HEK293 (cell line): ENCODE measurements around the gene PTPN5.

ENCODE experiments used
- CTCF ChIA-PET: fragments of 350-600 bp; formaldehyde crosslinking; extraction: SDS; loops from one replicate; lab custom pipeline; 2021; ENCODE audit warnings: antibody characterized with exemption; lab: Yijun Ruan, JAX
- POLR2A ChIA-PET: fragments of 300-600 bp; formaldehyde crosslinking; extraction: SDS; loops from one replicate; lab custom pipeline; 2020; ENCODE audit warnings: antibody characterized with exemption, inconsistent platforms; lab: Yijun Ruan, JAX
- H3K27ac ChIP-seq: fragments of 200-500 bp; sonication (Bioruptor generic); 2 replicates; pipeline ENCODE4 v1.5.1; 2014; ENCODE audit warnings: low read depth, low read length, control low read depth, inconsistent platforms; ENCODE audit errors: extremely low read depth
- H3K36me3 ChIP-seq, 2 experiments: fragments of 200-500 bp in 1 of 2; sonication (Bioruptor generic) in 1 of 2; 1 replicate in 1 of 2; 2 replicates in 1 of 2; pipeline ENCODE4 v1.5.1; 2014 to 2017; ENCODE audit warnings: inconsistent platforms in 2 of 2, low read length in 2 of 2; ENCODE audit not compliant: control insufficient read depth in 2 of 2, insufficient read depth in 1 of 2
- H3K4me1 ChIP-seq: fragments of 200-500 bp; sonication (Bioruptor generic); 2 replicates; pipeline ENCODE4 v1.5.1; 2014; ENCODE audit warnings: mild to moderate bottlenecking, low read length, inconsistent platforms; ENCODE audit not compliant: control insufficient read depth, insufficient read depth
- H3K4me3 ChIP-seq: 2 replicates; pipeline ENCODE4 v1.5.1; 2011; ENCODE audit warnings: low read depth, mild to moderate bottlenecking, control low read depth, low read length, moderate library complexity
- H3K9me3 ChIP-seq: fragments of 200-500 bp; sonication (Bioruptor generic); 2 replicates; pipeline ENCODE4 v1.5.1; 2014; ENCODE audit warnings: low read depth, low read length, inconsistent platforms; ENCODE audit not compliant: control insufficient read depth, insufficient read depth
- IKZF3 ChIP-seq: fragments of 450-650 bp; IDR thresholded peaks from 2 replicates; pipeline ENCODE4 v1.5.0; 2018; ENCODE audit warnings: missing biosample characterization, mild to moderate bottlenecking, missing genetic modification characterization, moderate library complexity
- MZF1 ChIP-seq: fragments of 450-650 bp; formaldehyde crosslinking; IDR thresholded peaks from 2 replicates; pipeline ENCODE4 v1.5.1; 2017; ENCODE audit warnings: missing biosample characterization, missing genetic modification characterization, borderline replicate concordance
- ZBTB1 ChIP-seq: fragments of 450-650 bp; formaldehyde crosslinking; IDR thresholded peaks from 2 replicates; pipeline ENCODE4 v1.5.1; 2016; ENCODE audit warnings: missing biosample characterization, missing genetic modification characterization
- ZBTB48 ChIP-seq: fragments of 450-650 bp; formaldehyde crosslinking; IDR thresholded peaks from 2 replicates; pipeline ENCODE4 v1.5.1; 2016; ENCODE audit warnings: missing biosample characterization, missing genetic modification characterization
- ZNF202 ChIP-seq: fragments of 450-650 bp; formaldehyde crosslinking; IDR thresholded peaks from 2 replicates; pipeline ENCODE4 v1.5.1; 2016; ENCODE audit warnings: missing biosample characterization, missing genetic modification characterization, borderline replicate concordance
- ZNF221 ChIP-seq: fragments of 450-650 bp; formaldehyde crosslinking; IDR thresholded peaks from 2 replicates; pipeline ENCODE4 v1.5.1; 2017; ENCODE audit warnings: missing biosample characterization, missing genetic modification characterization, borderline replicate concordance
- ZNF747 ChIP-seq: fragments of 450-650 bp; formaldehyde crosslinking; IDR thresholded peaks from 2 replicates; pipeline ENCODE4 v1.5.1; 2016; ENCODE audit warnings: missing biosample characterization, missing genetic modification characterization
- ZNF776 ChIP-seq: fragments of 450-650 bp; formaldehyde crosslinking; IDR thresholded peaks from 2 replicates; pipeline ENCODE4 v1.5.0; 2017; ENCODE audit warnings: missing biosample characterization, missing genetic modification characterization, borderline replicate concordance
- ZNF791 ChIP-seq: fragments of 450-650 bp; formaldehyde crosslinking; IDR thresholded peaks from 2 replicates; pipeline ENCODE4 v1.5.1; 2016; ENCODE audit warnings: missing biosample characterization, missing genetic modification characterization
- ZNF837 ChIP-seq: fragments of 450-650 bp; formaldehyde crosslinking; IDR thresholded peaks from 2 replicates; pipeline ENCODE4 v1.5.1; 2016; ENCODE audit warnings: missing biosample characterization, missing genetic modification characterization
- TF ChIP-seq, protein P1 (sequence below): fragments of 450-650 bp; formaldehyde crosslinking; IDR thresholded peaks from 2 replicates; pipeline ENCODE4 v1.5.1; 2016; ENCODE audit warnings: missing biosample characterization, missing genetic modification characterization
- TF ChIP-seq, protein P2 (sequence below): fragments of 450-650 bp; formaldehyde crosslinking; IDR thresholded peaks from 2 replicates; pipeline ENCODE4 v1.5.1; 2017; ENCODE audit warnings: missing biosample characterization, missing genetic modification characterization
- TF ChIP-seq, protein P3 (sequence below): fragments of 450-650 bp; formaldehyde crosslinking; IDR thresholded peaks from 2 replicates; pipeline ENCODE4 v1.5.1; 2016; ENCODE audit warnings: missing biosample characterization, missing genetic modification characterization, borderline replicate concordance
- TF ChIP-seq, protein P4 (sequence below): fragments of 450-650 bp; formaldehyde crosslinking; IDR thresholded peaks from 2 replicates; pipeline ENCODE4 v1.5.1; 2016; ENCODE audit warnings: missing biosample characterization, missing genetic modification characterization

PTPN5 gene

DNA sequence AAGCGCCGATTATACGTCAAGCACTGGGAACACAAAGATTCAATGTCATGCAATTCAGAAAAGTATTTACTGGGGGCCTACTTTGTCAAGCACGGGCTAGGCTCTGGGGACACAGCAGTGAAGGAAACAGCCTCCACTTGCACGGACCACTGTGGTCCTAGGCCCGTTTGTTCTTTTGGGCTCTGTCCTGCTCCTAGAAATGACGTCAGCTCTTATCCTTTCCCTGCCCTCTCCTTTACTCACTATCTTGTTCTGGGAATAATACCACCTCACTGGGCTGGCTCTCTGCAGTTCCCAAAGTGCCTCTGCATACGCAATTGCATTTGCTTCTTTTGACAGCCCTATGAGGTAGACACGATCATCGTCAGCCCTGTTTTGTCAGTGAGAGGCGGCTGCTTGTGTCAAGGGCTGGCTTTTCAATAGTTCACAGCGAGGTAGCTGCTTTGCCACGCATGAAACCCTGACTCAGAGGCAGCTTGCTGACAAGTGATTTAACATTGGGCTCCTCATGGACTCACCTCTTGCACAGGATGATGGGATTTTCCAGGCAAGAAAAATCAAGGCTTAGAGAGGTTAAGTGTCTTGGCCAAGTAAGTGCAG lies 42.7 kb downstream of the PTPN5 start (continued):
- TF ChIP-seq, protein P1, sequence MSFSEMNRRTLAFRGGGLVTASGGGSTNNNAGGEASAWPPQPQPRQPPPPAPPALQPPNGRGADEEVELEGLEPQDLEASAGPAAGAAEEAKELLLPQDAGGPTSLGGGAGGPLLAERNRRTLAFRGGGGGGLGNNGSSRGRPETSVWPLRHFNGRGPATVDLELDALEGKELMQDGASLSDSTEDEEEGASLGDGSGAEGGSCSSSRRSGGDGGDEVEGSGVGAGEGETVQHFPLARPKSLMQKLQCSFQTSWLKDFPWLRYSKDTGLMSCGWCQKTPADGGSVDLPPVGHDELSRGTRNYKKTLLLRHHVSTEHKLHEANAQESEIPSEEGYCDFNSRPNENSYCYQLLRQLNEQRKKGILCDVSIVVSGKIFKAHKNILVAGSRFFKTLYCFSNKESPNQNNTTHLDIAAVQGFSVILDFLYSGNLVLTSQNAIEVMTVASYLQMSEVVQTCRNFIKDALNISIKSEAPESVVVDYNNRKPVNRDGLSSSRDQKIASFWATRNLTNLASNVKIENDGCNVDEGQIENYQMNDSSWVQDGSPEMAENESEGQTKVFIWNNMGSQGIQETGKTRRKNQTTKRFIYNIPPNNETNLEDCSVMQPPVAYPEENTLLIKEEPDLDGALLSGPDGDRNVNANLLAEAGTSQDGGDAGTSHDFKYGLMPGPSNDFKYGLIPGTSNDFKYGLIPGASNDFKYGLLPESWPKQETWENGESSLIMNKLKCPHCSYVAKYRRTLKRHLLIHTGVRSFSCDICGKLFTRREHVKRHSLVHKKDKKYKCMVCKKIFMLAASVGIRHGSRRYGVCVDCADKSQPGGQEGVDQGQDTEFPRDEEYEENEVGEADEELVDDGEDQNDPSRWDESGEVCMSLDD (tag by site-specific recombination) = no peak
- TF ChIP-seq ZNF747 (tag by site-specific recombination) = no peak

DNA sequence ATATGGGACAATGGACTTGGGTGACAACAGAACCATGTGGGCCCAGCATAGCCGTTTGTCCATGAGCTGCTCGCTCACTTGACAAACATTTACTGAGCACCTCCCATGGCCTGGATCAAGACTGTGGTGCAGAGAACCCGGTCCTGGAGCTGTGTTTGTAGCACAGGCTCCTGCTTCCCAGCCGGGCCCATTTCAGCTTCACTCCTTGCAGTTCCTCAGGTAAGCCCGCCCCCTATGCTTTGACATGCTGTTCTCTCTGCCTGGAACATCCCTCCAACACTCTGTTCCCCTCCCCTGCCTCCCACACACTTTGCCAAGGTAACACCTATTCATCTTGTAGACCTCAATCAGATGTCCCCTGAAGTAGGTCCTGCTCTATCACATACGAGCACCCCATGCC lies 46.3 kb downstream of the PTPN5 start:
- Histone ChIP-seq H3K27ac (no peak overlapping the region), H3K4me1 (no peaks in the 10 kb centered on the region), H3K4me3 (no peak overlapping the region), H3K9me3 (no peaks in the 10 kb centered on the region), H3K36me3 (no peaks in the 10 kb centered on the region)
- TF ChIP-seq ZBTB1 (tag by site-specific recombination) (no peak), ZNF791 (tag by site-specific recombination) (no peak), ZNF202 (tag by site-specific recombination) (no peak)
- ChIA-PET CTCF (interaction anchor here (1.0 to 9.7 kb wide), 3 partner anchors 15 to 205 kb away, joined by 3 to 82 read pairs (median 7); no protein-coding TSS in a partner anchor), POLR2A (no interaction called here)

DNA sequence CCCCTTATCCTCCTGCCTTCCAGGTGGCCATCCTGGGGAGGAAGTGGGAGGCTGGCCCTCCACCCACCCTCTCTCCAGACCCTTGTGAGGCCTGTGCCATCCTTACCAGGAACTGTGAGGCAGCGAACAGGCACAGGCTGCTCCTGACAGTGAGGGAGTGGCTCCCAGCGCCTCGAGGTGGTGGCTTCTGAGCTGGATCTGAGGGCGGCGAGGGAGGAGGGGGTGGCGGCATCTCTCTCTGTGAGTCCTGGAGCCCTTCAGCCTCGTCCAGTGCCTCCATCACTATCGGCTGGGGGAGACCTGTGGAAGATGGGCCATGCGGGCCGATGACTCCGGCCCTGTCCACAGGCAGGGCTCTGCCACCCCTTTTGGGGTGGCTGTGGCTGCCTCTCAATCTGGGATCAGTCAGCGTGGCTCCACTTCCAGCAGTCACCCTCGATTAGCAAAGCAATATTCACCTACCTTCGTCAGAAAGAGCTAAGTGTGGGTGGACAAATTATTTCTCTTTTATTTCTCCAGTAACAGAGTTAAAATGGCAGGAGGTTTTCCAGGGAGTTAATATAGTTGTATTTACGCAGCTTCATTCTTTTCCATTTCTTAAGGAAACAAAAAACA lies 47.6 kb downstream of the PTPN5 start:
- POLR2A ChIA-PET = no interaction called here
- H3K36me3 ChIP-seq = no peaks in the 10 kb centered on the region
- no peak overlapping the region for H3K27ac ChIP-seq
- no peak overlapping the region for H3K4me3 ChIP-seq
- TF ChIP-seq MZF1 (tag by site-specific recombination) (no peak), ZNF837 (tag by site-specific recombination) (no peak), ZBTB48 (tag by site-specific recombination) (no peak), IKZF3 (no peak), ZNF776 (tag by site-specific recombination) (no peak), ZNF221 (no peak)
- TF ChIP-seq, protein P2, sequence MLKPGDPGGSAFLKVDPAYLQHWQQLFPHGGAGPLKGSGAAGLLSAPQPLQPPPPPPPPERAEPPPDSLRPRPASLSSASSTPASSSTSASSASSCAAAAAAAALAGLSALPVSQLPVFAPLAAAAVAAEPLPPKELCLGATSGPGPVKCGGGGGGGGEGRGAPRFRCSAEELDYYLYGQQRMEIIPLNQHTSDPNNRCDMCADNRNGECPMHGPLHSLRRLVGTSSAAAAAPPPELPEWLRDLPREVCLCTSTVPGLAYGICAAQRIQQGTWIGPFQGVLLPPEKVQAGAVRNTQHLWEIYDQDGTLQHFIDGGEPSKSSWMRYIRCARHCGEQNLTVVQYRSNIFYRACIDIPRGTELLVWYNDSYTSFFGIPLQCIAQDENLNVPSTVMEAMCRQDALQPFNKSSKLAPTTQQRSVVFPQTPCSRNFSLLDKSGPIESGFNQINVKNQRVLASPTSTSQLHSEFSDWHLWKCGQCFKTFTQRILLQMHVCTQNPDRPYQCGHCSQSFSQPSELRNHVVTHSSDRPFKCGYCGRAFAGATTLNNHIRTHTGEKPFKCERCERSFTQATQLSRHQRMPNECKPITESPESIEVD (tag by site-specific recombination) = no peak
- TF ChIP-seq, protein P3, sequence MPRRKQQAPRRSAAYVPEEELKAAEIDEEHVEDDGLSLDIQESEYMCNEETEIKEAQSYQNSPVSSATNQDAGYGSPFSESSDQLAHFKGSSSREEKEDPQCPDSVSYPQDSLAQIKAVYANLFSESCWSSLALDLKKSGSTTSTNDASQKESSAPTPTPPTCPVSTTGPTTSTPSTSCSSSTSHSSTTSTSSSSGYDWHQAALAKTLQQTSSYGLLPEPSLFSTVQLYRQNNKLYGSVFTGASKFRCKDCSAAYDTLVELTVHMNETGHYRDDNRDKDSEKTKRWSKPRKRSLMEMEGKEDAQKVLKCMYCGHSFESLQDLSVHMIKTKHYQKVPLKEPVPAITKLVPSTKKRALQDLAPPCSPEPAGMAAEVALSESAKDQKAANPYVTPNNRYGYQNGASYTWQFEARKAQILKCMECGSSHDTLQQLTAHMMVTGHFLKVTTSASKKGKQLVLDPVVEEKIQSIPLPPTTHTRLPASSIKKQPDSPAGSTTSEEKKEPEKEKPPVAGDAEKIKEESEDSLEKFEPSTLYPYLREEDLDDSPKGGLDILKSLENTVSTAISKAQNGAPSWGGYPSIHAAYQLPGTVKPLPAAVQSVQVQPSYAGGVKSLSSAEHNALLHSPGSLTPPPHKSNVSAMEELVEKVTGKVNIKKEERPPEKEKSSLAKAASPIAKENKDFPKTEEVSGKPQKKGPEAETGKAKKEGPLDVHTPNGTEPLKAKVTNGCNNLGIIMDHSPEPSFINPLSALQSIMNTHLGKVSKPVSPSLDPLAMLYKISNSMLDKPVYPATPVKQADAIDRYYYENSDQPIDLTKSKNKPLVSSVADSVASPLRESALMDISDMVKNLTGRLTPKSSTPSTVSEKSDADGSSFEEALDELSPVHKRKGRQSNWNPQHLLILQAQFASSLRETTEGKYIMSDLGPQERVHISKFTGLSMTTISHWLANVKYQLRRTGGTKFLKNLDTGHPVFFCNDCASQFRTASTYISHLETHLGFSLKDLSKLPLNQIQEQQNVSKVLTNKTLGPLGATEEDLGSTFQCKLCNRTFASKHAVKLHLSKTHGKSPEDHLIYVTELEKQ = no peak
- TF ChIP-seq, protein P4, sequence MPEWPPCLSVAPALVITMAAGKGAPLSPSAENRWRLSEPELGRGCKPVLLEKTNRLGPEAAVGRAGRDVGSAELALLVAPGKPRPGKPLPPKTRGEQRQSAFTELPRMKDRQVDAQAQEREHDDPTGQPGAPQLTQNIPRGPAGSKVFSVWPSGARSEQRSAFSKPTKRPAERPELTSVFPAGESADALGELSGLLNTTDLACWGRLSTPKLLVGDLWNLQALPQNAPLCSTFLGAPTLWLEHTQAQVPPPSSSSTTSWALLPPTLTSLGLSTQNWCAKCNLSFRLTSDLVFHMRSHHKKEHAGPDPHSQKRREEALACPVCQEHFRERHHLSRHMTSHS (tag by site-specific recombination) = no peak
- CTCF ChIA-PET = interaction anchor here (1.0 to 9.7 kb wide), 2 partner anchors 10 to 14 kb away, joined by 4 to 82 read pairs; no protein-coding TSS in a partner anchor
- H3K9me3 ChIP-seq = no peaks in the 10 kb centered on the region
- H3K4me1 ChIP-seq = no peaks in the 10 kb centered on the region
